BJ (cell line): ENCODE measurements around the gene ZNF189. TPM values are rescaled to one million over a fixed set of nuclear protein-coding genes. Genes with fewer than 3 reads are reported as not detected.

ENCODE experiments used
- CTCF ChIA-PET: fragments of 350-600 bp; formaldehyde crosslinking; extraction: SDS; loops from one replicate; lab custom pipeline; 2021; ENCODE audit warnings: antibody characterized with exemption, inconsistent platforms; lab: Yijun Ruan, JAX
- POLR2A ChIA-PET: fragments of 300-600 bp; sonication (Branson Sonifier 250); formaldehyde crosslinking; extraction: SDS; loops from one replicate; lab custom pipeline; 2021; ENCODE audit warnings: antibody characterized with exemption; lab: Charles Lee
- DNase-seq: peaks from one replicate; pipeline ENCODE4 v3.0.0-alpha.2; 2011; ENCODE audit warnings: low read depth
- H3K27me3 ChIP-seq: 2 replicates; pipeline ENCODE4 v1.6.0; 2011; ENCODE audit warnings: low read length; ENCODE audit not compliant: control insufficient read depth, insufficient read depth
- H3K36me3 ChIP-seq: 2 replicates; pipeline ENCODE4 v1.5.1; 2011; ENCODE audit warnings: low read length; ENCODE audit not compliant: control insufficient read depth, insufficient read depth
- H3K4me3 ChIP-seq: 2 replicates; pipeline ENCODE4 v1.5.1; 2011; ENCODE audit warnings: low read depth, mild to moderate bottlenecking, control low read depth, low read length
- polyA plus RNA-seq: library from polyadenylated mRNA; depleted of rRNA; stranded (reverse); fragments of >200 nt; gene quantifications from 2 replicates; pipeline ENCODE4 v1.2.3, GENCODE V29; 2011
- TF ChIP-seq, protein P1 (sequence below): IDR thresholded peaks from 2 replicates; pipeline ENCODE4 v1.5.1; 2011; ENCODE audit warnings: low read depth, mild to moderate bottlenecking, control low read depth, inconsistent platforms, low read length, moderate library complexity; ENCODE audit not compliant: insufficient read depth

The ZNF189 gene
- polyA plus RNA-seq, 1 experiment: 3.1 TPM

DNA sequence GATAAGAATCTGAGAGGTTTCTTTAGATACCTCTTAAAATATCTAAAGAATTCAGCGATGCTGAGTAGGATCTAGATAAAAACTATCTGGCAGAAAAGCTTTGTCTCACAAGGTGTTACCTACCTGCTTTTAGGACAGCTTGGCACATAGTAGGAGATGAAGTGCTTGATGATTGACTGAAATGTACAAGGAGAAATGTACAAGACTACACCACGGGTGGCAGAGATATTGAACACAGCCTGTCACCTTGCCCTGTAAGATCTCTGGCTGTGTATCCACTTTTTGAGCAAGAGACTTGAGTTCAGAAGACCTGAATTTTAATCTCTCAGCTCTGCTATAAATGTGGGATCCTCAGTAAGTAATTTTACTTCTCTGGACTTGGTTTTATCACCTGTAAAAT lies 21.2 kb downstream of the ZNF189 start:
- TF ChIP-seq, protein P1, sequence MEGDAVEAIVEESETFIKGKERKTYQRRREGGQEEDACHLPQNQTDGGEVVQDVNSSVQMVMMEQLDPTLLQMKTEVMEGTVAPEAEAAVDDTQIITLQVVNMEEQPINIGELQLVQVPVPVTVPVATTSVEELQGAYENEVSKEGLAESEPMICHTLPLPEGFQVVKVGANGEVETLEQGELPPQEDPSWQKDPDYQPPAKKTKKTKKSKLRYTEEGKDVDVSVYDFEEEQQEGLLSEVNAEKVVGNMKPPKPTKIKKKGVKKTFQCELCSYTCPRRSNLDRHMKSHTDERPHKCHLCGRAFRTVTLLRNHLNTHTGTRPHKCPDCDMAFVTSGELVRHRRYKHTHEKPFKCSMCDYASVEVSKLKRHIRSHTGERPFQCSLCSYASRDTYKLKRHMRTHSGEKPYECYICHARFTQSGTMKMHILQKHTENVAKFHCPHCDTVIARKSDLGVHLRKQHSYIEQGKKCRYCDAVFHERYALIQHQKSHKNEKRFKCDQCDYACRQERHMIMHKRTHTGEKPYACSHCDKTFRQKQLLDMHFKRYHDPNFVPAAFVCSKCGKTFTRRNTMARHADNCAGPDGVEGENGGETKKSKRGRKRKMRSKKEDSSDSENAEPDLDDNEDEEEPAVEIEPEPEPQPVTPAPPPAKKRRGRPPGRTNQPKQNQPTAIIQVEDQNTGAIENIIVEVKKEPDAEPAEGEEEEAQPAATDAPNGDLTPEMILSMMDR: no peak
- POLR2A ChIA-PET: no interaction called here
- Histone ChIP-seq H3K4me3 (no peak overlapping the region), H3K36me3 (no peaks in the 10 kb centered on the region), H3K27me3 (no peaks in the 10 kb centered on the region)
- no peak for DNase-seq
- CTCF ChIA-PET: interaction anchor here (1.2 kb wide), 1 partner anchor 16 kb away, joined by 4 read pairs; the partner anchor contains the start of gene ALDOB

DNA sequence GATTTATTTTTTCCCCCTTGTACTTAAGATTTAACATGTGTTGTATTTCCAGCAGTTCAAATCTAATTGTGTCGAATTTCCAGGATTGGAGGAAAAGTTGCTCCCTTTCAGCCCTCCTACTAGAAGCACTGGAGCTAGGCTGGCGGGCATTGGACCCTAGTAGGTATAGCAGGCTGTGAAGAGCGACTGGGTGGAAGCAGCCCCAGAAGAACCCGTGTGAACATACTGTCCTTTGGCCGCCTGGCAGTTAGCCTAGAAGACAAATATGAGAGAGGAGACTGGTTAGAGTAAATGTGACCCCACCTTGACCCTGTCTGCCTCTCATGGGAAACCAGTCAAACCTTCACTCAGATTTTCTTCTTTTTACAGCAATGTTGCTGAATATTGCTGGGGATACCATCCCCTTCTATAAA lies 23.0 kb downstream of the ZNF189 start:
- no peaks in the 10 kb centered on the region for H3K36me3 ChIP-seq
- POLR2A ChIA-PET: no interaction called here
- no peak for DNase-seq
- CTCF ChIA-PET: no interaction called here
- H3K4me3 ChIP-seq: no peak overlapping the region
- no peaks in the 10 kb centered on the region; the same call in 1 of the 2 replicates for H3K27me3 ChIP-seq
- TF ChIP-seq, protein P1: no peak

DNA sequence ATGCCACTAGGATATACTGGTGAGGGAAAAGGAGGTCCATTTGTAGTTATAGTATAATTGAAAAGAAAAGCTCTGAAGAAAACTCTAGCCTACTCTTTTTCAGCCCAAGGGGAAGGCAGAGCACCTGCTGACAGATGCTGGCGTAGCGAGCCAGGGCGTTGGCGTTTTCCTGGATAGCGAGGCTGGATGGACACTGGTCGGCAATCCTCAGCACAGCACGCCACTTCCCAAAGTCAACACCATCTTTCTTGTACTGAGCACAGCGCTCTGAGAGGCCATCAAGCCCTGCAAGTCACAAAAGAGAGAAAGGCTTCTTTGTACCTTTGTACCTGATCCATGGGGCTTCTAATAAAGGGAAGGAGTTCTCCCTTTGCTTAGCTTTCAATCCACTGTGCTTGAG lies 28.7 kb downstream of the ZNF189 start:
- DNase-seq: no peak
- ChIA-PET POLR2A (no interaction called here), CTCF (interaction anchor here (1.7 kb wide), 1 partner anchor 21 kb away, joined by 5 read pairs; no protein-coding TSS in a partner anchor)
- H3K27me3 ChIP-seq: no peaks in the 10 kb centered on the region; the same call in none of the 2 replicates
- TF ChIP-seq, protein P1: no peak
- no peak overlapping the region for H3K4me3 ChIP-seq
- no peaks in the 10 kb centered on the region for H3K36me3 ChIP-seq

DNA sequence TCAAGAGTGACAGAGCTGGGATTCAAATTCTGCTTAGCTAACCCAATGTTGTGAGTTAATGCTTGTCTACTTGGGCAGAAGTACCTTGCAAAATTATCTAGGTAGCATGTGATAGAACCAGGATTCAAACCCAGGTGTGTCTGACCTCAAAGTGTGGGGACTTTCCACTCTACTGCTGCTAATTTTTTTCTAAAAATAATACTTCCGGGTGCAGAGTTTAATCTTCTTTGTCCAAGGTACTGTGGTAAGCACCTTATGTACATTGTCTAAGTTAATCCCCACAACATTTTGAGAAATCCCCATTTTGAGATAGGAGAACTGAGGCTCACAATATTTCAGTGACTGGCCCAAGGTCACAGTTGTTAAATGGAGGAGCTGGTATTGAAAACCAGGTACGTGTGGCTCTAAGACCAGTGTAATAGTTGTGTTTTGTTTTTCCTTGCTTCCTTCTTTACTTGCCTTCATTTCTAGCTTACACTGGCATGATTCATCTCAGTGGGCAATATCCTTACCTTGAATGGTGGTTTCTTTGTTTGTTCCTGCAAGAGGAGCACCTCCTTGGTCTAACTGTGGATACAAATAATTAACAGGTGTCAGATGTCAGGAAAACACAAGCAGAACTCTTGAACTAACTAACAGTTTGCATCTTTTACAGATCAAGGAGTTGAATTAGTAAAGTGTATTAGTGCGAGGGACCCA lies 29.5 kb downstream of the ZNF189 start:
- DNase-seq: no peak
- no peaks in the 10 kb centered on the region for H3K36me3 ChIP-seq
- ChIA-PET CTCF (interaction anchor here (1.7 kb wide), 1 partner anchor 21 kb away, joined by 5 read pairs; no protein-coding TSS in a partner anchor), POLR2A (no interaction called here)
- TF ChIP-seq, protein P1: no peak
- H3K27me3 ChIP-seq: no peaks in the 10 kb centered on the region; the same call in none of the 2 replicates
- H3K4me3 ChIP-seq: no peak overlapping the region

DNA sequence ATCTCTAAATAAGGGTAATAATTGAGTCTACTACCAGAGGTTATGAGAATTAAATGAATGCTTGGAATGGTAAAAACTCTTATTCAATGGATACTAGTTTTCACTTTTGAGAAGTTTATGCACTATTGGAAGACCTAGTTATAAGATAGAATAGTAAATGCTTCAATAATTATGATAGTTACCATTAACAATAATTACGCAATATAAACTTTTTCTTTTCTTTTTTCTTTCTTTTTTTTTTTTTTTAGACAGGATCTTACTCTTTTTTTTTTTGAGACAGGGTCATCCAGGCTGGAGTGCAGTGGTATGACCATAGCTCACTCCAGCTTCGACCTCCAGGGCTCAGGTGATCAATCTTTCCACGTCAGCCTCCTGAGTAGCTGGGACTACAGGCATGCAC lies 30.3 kb downstream of the ZNF189 start:
- TF ChIP-seq, protein P1: no peak
- CTCF ChIA-PET: interaction anchor here (1.7 kb wide), 1 partner anchor 20 kb away, joined by 5 read pairs; no protein-coding TSS in a partner anchor

More for the DNA sequence above, 30.3 kb downstream of the ZNF189 start:
- H3K36me3 ChIP-seq: no peaks in the 10 kb centered on the region
- H3K4me3 ChIP-seq: no peak overlapping the region
- POLR2A ChIA-PET: no interaction called here
- DNase-seq: no peak
- no peaks in the 10 kb centered on the region; the same call in none of the 2 replicates for H3K27me3 ChIP-seq
